Heart left ventricle (tissue), 13 donors: ENCODE data around the gene SPAG6.

Experiments
- CTCF ChIP-seq, 12 donors: fragments of 200-600 bp; sonication (generic) in 4 of 12; IDR thresholded peaks; one replicate each; pipeline versions ENCODE4 v1.5.0 to v1.8.0; 2018 to 2022; ENCODE audit warnings: antibody characterized with exemption in 12 of 12, mild to moderate bottlenecking in 5 of 12
- POLR2A ChIP-seq, 2 donors: fragments of 450-650 bp; IDR thresholded peaks; one replicate each; pipeline ENCODE4 v1.6.1; 2017; ENCODE audit warnings: antibody characterized with exemption in 2 of 2, mild to moderate bottlenecking in 2 of 2, moderate library complexity in 2 of 2
- donor health status: ischemic (EF 13 %, LVEDD 7.1; RV severe dilation, severe dysfunction).
- donor health status: DM: no; HTN: yes; CAD: no.
- donor health status: DM: no; HTN: no; CAD: no.
- donor health status: ischemic (EF 25% LVEDD 6.9; RV normal size, moderate dysfunction).
- donor health status: ischemic (EF 25% LVEDD 5.7; RV mildly dilated, moderate dysfunction).
- donor health status: ischemic (EF 35%, LVEDD 5.7; RV mildly dilated, moderate dysfunction).
- donor health status: nonischemic (EF 11% LVEDD 7.7; RV severe dilation, severe dysfunction).
- donor health status: DM: yes; HTN: yes; CAD: no.
- donor health status: PGD.
- donor health status: ischemic (EF 29% LVEDD 5.4; RV normal size, mild dysfunction).
- donor health status: nonischemic (EF 23%, LVEDD 6.1; RV moderate dilation, normal function).

GRCh38 chr10:22461891-22462290, 116.6 kb downstream of the SPAG6 start:
- TF ChIP-seq POLR2A (IDR thresholded peaks at IDR 0.05) (no peak), CTCF (IDR thresholded peaks at IDR 0.05) (no peak)
